ENCODE measurements around the gene PTX3.

PTX3 gene

DNA sequence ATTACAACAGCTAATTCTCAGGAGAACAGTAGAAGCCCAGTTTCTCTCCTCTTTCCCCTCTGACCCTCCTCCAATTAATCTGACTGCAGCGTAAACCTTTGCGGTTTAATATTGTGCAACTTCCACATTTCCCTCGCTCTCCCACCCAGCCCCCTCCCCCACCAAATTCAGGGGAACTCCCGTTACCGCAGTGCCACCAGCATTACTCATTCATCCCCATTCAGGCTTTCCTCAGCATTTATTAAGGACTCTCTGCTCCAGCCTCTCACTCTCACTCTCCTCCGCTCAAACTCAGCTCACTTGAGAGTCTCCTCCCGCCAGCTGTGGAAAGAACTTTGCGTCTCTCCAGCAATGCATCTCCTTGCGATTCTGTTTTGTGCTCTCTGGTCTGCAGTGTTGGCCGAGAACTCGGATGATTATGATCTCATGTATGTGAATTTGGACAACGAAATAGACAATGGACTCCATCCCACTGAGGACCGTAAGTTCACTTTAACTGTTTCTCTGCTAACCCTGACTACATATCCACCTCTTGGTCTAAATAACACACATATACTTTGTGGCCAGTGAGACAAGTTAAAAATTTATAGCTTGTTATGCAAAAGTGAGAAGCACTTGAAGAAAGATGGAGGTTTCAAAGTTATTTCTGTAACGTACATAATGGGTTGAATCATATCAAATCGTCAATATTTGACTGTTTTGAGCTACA is at the start of gene PTX3:
TSS of gene PTX3 (plus strand) at position 268 of the 709 bp plus-strand sequence. CDS start at position 352, 84 bp downstream.
- DNase-seq (ENCODE audit: low read depth in 2 of 2) = peak in 1 of 2 experiments; percentile 12

DNA sequence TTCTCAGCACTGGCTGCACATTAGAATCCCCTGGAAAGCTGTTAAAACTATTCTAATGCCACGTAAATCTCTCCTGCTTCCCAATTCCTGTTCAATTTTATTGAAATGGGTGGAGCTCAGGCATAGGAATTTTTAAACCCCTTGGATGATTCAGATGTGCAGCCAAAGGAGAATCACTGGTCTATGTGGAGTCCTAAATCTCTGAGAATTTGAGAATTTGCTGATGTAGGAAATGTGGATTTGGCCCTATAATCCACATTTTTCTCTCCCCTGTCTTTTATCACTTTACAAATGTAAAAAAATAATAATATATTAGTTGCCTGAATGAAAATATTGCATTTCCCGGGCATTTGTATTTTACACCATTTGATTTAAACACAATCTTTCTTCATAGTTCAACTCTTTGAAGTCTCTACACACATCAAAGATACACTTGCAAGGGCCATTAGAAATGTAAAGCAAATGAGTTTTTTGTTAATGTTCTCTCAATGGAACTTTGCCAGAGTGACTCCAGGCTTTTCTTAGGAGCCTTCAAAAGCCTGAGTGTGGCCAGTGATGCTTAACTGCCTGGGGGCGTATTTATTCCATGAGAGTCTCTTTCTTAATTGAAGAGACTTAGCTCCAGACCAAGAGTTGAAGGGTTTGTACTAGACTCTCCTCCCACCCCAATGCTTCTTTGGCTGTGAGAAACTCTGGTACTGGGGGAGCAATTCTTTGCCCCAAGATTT is 48.8 kb upstream of the PTX3 start:
- DNase-seq (ENCODE audit: low read depth in 2 of 2) = no peak

- DNase-seq (ENCODE audit: low read depth in 2 of 2) = no peak
These were observed 47.7 kb upstream of the PTX3 start for GRCh38 chr3:157388976-157389375.

DNA sequence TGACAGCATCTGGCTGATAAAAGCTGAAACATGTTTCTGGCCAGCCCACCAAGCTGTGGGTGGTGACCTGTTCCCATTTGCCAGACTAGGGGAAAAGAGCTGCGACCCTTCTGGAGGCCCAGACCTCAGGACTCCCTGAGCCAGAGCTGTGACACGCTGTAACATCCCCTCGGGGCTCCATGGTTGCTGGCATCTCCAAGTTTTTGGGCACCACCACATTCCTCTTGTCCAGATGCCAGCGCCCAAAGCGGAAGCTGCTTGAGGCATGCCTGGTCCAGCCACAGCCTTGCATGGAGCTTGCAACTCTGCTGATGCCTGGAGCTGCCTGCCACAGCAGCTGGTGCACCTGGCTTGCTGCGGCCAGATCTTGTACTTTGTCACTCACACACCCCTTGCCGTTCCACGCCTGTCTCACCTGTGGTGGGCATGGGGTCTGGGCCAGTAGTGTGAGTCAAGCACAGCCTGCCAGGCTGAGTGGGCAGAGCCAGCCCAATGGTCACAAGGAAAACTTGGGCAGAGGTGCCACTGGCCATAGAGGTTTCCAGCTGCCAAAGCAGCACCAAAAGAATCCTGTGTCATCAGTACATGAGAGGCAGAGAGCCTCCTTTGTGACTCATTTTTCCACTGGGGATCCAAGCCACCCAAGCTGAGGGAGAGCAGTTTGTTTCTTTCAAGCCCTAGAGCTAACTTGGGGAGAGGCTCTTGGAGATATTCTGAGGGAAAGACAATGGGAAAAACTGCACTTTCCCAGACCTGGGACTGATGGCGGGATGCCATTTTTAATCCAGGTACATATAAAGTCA is 45.7 kb upstream of the PTX3 start:
- no peak for DNase-seq (ENCODE audit: low read depth in 2 of 2)

GRCh38 chr3:157392104-157392503 is 44.5 kb upstream of the PTX3 start:
- DNase-seq (ENCODE audit: low read depth in 2 of 2) = no peak

- DNase-seq (ENCODE audit: low read depth in 2 of 2) = no peak
These were observed 43.5 kb upstream of the PTX3 start for GRCh38 chr3:157393113-157393512.

- DNase-seq (ENCODE audit: low read depth in 2 of 2) = no peak
These were observed 42.2 kb upstream of the PTX3 start for GRCh38 chr3:157394411-157394810.

DNA sequence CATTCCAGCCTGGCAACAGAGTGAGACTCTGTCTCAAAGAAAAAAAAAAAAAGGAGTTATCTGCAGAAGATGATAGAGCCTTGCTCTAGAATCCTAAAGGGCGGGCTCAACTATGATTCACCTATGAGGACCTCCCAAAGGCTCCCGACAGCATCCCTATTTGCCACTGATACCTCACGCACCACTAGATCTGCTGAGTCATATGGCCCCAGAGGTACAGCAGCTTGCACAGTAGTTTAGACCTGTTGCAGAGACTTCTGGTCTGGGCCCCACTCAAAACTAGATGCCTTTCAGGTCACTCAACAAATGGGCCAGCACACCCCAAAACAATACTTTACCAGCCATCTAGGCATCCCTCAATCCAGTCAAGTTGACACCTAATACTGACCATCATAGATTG is 38.1 kb upstream of the PTX3 start:
- DNase-seq (ENCODE audit: low read depth in 2 of 2) = no peak

DNA sequence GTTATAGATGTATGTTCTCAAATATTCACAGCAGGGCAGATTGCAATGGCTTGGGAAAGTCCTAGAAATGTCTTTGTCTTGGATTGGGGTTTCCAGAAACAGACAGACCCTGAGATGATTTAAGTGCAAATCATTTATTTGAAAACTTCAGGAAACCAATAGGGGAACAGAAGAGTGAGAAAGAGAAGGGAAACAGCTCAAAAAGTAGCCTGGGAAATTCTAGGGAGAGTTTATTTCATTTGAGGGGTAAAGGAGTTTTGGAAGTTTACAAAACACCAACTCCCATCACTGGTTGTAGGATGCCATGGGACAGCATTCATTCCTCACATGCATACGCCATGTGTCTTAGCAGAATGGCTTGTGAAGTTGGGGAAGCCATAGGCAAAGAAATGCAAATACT is 32.3 kb upstream of the PTX3 start:
- DNase-seq (ENCODE audit: low read depth in 2 of 2) = no peak

- DNase-seq (ENCODE audit: low read depth in 2 of 2) = no peak
These were observed 31.2 kb upstream of the PTX3 start for GRCh38 chr3:157405457-157405856.

DNA sequence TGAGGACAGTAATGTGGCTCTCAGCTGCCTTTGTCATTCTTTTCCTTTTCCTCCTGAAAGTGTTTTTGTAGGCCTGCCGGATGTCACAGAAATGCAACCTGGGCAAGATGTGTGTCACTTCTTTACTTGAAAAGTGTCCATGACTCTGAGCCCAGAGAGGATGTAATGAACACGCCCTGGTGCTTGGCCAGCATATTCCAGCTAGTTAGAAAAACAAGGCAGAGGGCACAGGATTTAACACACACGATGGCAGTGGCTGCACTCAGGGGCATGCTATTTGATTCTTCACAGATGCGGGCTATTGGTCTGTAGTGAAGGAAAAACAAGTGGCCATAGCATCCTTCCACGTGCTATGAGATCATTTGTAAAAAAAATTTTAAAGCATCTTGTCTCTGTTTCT is 30.3 kb upstream of the PTX3 start:
- no peak for DNase-seq (ENCODE audit: low read depth in 2 of 2)

GRCh38 chr3:157407769-157408168 is 28.9 kb upstream of the PTX3 start:
- DNase-seq (ENCODE audit: low read depth in 2 of 2) = no peak

GRCh38 chr3:157408499-157409149 is 28.0 kb upstream of the PTX3 start:
- no peak for DNase-seq (ENCODE audit: low read depth in 2 of 2)

GRCh38 chr3:157409516-157409915 is 27.1 kb upstream of the PTX3 start:
- DNase-seq (ENCODE audit: low read depth in 2 of 2) = no peak

GRCh38 chr3:157410945-157411344 is 25.7 kb upstream of the PTX3 start:
- no peak for DNase-seq (ENCODE audit: low read depth in 2 of 2)

DNA sequence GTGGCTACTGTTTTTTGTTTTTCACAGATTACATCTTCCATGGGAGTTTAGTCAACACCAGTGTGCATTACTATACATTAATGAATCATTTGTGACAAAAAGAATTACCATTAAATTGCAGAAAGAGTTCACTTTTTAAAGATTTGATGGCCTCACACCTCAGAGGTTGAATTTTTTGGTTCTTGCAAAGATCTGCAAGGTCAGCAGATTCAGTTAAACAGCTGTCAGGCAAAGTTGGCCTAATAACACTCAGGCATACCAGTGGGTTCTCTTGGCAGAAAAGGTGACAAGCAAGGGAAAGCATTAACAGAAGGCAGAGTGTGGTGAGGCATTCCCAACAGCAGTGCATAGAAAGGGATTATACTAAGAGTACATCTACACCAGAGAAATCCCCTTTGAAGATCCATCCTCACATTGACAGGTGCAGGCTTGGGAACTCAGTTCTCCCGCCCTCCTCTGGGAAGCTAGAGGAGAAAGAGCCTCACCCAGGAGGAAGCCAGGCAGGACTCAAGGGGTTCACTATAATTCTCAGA is 24.3 kb upstream of the PTX3 start:
- no peak for DNase-seq (ENCODE audit: low read depth in 2 of 2)

- no peak for DNase-seq (ENCODE audit: low read depth in 2 of 2)
These were observed 21.8 kb upstream of the PTX3 start for GRCh38 chr3:157414861-157415260.

DNA sequence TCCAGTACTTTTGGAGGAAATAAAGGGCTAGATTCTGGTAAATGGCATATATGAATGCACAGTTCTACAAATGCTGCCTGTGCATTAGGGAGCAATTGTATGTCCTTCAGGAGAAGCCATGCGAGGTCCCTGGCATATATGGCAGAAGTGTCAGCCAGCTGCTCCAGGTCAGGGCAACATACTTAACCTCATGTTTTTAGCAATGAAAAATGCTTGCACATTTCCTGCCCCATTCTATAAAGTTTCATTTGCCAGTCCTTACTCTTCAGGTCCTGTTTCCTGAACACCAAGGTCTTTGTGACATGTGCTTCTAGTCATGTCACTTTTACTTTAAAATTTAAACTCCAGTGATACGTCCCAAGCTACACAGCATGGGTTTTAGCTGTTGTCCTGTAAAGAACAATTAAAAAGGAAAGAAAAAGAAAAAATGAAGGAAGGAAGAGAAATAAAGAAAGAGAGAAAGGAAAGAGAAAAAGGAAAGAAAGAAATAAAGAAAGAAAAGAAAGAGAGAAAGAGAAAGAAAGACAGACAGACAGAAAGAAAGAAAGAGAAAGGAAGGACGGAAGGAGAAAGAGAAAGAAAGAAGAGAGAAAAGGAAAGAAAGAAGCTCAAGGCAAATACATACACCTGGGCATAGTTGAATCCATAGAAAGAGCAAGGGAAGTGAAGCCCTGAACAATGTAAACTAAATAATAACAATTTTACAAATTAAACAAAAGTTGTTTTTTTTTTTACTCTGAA is 20.1 kb upstream of the PTX3 start:
- DNase-seq (ENCODE audit: low read depth in 2 of 2) = no peak

DNA sequence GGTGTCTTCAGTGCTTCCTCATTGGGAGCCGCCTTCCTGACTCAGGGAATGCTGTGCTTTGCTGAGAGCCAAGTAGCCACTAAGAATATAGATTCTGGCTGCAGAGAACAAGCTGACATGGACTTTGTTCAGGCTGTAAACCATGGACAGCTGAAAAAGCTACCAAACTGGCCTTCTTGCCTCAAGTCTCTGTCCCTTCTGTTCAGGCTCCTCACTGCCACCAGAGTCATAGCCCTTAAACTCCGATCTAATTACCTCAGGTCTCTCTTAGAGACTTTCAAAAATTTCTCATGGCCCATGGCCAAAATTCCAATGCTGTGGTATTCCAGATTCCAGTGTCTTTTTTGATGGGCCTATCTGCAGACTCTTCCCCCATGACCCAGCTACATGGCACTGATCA is 19.4 kb upstream of the PTX3 start:
- no peak for DNase-seq (ENCODE audit: low read depth in 2 of 2)

GRCh38 chr3:157418104-157418503 is 18.5 kb upstream of the PTX3 start:
- DNase-seq (ENCODE audit: low read depth in 2 of 2) = no peak

DNA sequence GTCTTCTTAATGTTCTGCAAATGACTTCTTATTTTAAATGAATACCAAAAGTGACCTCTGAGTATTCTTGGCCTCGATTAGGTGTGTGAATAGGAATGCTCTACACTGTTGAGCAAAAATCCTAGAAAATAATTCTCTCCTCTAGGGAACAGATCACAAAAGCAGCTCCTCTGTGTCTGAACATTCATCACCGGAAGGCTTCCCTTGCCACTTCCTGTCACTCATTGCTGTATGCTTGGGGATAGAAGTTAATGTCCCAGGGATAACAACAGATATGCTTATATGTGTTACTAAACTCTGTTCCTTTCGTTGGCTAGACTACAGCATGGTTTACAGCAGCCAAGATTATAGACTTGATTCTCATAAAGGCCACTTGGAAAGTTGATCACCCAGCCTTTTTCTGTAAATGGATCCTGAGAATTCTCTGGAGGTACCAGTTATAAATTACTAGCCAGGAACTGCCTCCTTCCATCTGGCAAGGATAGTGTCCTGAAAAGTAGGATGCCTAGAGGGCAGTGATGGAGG is 16.0 kb upstream of the PTX3 start:
- DNase-seq (ENCODE audit: low read depth in 2 of 2) = no peak
